Osteoblast (primary cell): ENCODE data around the gene TCF19. TPM values are rescaled to one million over a fixed set of nuclear protein-coding genes. Genes with fewer than 3 reads are reported as not detected.
"Not testable (repeated sequence)": the region's sequence is repeated elsewhere in the genome, so short reads cannot be mapped to it uniquely, and the experiment has no call there.

ENCODE experiments used
- DNase-seq: peaks from one replicate; pipeline ENCODE4 v3.0.0; 2011; ENCODE audit warnings: low spot score, mixed read lengths; ENCODE audit not compliant: insufficient read length; ENCODE audit errors: missing footprints
- H2AFZ ChIP-seq: 2 replicates; pipeline ENCODE4 v1.6.0; 2011; ENCODE audit warnings: mild to moderate bottlenecking, low read length
- H3K27ac ChIP-seq: 2 replicates; pipeline ENCODE4 v1.5.1; 2011; ENCODE audit warnings: mild to moderate bottlenecking, low read depth, low read length, moderate library complexity
- H3K27me3 ChIP-seq: 2 replicates; pipeline ENCODE4 v1.6.0; 2012; ENCODE audit warnings: mild to moderate bottlenecking, control low read depth, inconsistent platforms, low read length, moderate library complexity; ENCODE audit not compliant: insufficient read depth
- H3K36me3 ChIP-seq: 2 replicates; pipeline ENCODE4 v1.5.1; 2011; ENCODE audit warnings: mild to moderate bottlenecking, low read length, control low read depth, moderate library complexity; ENCODE audit not compliant: insufficient read depth
- H3K4me1 ChIP-seq: 2 replicates; pipeline ENCODE4 v1.5.1; 2011; ENCODE audit warnings: mild to moderate bottlenecking, low read length, control low read depth, moderate library complexity; ENCODE audit not compliant: insufficient read depth
- H3K4me2 ChIP-seq: 2 replicates; pipeline ENCODE4 v1.6.0; 2011; ENCODE audit warnings: mild to moderate bottlenecking, low read length; ENCODE audit not compliant: insufficient read depth
- H3K4me3 ChIP-seq: fragments of 200-600 bp; sonication (generic); 3 replicates; pipeline ENCODE4 v1.5.1; 2012; ENCODE audit warnings: mild to moderate bottlenecking, low read length, inconsistent platforms; ENCODE audit not compliant: insufficient read depth
- H3K79me2 ChIP-seq: 2 replicates; pipeline ENCODE4 v1.6.0; 2012; ENCODE audit warnings: mild to moderate bottlenecking, low read length, control low read depth, inconsistent platforms; ENCODE audit not compliant: insufficient read depth
- H3K9me3 ChIP-seq: 2 replicates; pipeline ENCODE4 v1.5.1; 2011; ENCODE audit warnings: low read depth, low read length, control low read depth
- H4K20me1 ChIP-seq: 2 replicates; pipeline ENCODE4 v1.6.0; 2012; ENCODE audit warnings: mild to moderate bottlenecking, low read length, control low read depth; ENCODE audit not compliant: insufficient read depth
- total RNA-seq: library from RNA; depleted of rRNA; stranded (reverse); fragments of >200 nt; gene quantifications from 2 replicates; pipeline ENCODE4 v1.2.3, GENCODE V29; 2012
- TF ChIP-seq, protein P1 (sequence below): IDR thresholded peaks from 2 replicates; pipeline ENCODE4 v1.5.1; 2011; ENCODE audit warnings: mild to moderate bottlenecking, low read depth, low read length, moderate library complexity; ENCODE audit errors: extremely low read depth

TCF19 gene
- total RNA-seq, 1 donor, result 5.8 TPM

GRCh38 chr6:31192431-31193105 lies 34.2 kb downstream of the TCF19 start:
- TF ChIP-seq, protein P1, sequence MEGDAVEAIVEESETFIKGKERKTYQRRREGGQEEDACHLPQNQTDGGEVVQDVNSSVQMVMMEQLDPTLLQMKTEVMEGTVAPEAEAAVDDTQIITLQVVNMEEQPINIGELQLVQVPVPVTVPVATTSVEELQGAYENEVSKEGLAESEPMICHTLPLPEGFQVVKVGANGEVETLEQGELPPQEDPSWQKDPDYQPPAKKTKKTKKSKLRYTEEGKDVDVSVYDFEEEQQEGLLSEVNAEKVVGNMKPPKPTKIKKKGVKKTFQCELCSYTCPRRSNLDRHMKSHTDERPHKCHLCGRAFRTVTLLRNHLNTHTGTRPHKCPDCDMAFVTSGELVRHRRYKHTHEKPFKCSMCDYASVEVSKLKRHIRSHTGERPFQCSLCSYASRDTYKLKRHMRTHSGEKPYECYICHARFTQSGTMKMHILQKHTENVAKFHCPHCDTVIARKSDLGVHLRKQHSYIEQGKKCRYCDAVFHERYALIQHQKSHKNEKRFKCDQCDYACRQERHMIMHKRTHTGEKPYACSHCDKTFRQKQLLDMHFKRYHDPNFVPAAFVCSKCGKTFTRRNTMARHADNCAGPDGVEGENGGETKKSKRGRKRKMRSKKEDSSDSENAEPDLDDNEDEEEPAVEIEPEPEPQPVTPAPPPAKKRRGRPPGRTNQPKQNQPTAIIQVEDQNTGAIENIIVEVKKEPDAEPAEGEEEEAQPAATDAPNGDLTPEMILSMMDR, result peak; percentile 68
- H4K20me1 ChIP-seq, H3K27ac ChIP-seq, H3K9me3 ChIP-seq, H3K4me3 ChIP-seq, H2AFZ ChIP-seq, H3K4me1 ChIP-seq, H3K27me3 ChIP-seq, H3K4me2 ChIP-seq, H3K79me2 ChIP-seq, H3K36me3 ChIP-seq: not testable (repeated sequence)
- DNase-seq, result peak; percentile 66

DNA sequence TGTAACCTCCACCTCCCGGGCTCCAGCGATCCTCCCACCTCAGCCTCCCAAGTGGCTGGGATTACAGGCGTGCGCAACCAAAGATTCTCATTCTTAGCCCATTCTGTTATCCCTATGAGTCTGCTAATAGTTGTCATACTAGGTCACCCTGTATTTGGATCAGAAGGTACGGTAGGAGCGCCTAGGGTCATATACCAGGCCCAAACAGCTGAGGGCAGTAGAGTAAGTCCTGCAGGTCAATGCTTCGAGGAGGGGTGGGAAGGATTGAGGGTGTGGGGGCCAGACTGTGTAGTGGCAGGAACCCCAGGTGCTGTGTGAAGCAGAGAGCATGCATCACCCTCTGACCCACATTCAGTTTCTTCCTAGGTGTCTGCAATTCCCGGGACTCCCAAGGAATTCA lies 34.8 kb downstream of the TCF19 start:
- DNase-seq, result no peak

GRCh38 chr6:31194061-31194834 lies 35.9 kb downstream of the TCF19 start:
- H2AFZ ChIP-seq, result no peak overlapping the region
- H4K20me1 ChIP-seq, result no peaks in the 10 kb centered on the region

More for the DNA sequence above, 34.8 kb downstream of the TCF19 start:
- Histone ChIP-seq H3K79me2 (no peaks in the 10 kb centered on the region), H3K4me1 (no peaks in the 10 kb centered on the region), H3K9me3 (no peaks in the 10 kb centered on the region), H3K36me3 (no peaks in the 10 kb centered on the region), H3K4me2 (no peak overlapping the region), H3K27ac (no peak overlapping the region), H3K27me3 (no peaks in the 10 kb centered on the region), H4K20me1 (no peaks in the 10 kb centered on the region), H3K4me3 (no peak overlapping the region), H2AFZ (no peak overlapping the region)
- TF ChIP-seq, protein P1, result no peak

GRCh38 chr6:31195308-31195979 lies 37.1 kb downstream of the TCF19 start:
- H3K36me3 ChIP-seq, H3K4me2 ChIP-seq, H4K20me1 ChIP-seq: not testable (repeated sequence)

More at GRCh38 chr6:31194061-31194834, 35.9 kb downstream of the TCF19 start:
- no peak overlapping the region for H3K4me3 ChIP-seq
- no peaks in the 10 kb centered on the region for H3K9me3 ChIP-seq
- no peak overlapping the region for H3K27ac ChIP-seq
- H3K36me3 ChIP-seq, result no peaks in the 10 kb centered on the region
- H3K27me3 ChIP-seq, result no peaks in the 10 kb centered on the region
- no peak for DNase-seq
- TF ChIP-seq, protein P1, result no peak
- H3K4me1 ChIP-seq, result no peaks in the 10 kb centered on the region
- no peak overlapping the region for H3K4me2 ChIP-seq
- H3K79me2 ChIP-seq, result no peaks in the 10 kb centered on the region

GRCh38 chr6:31196251-31197022 lies 38.0 kb downstream of the TCF19 start:
- not testable (repeated sequence) for H4K20me1 ChIP-seq, H3K79me2 ChIP-seq, H3K4me1 ChIP-seq, H3K36me3 ChIP-seq, H3K27ac ChIP-seq, H3K27me3 ChIP-seq, DNase-seq, H3K9me3 ChIP-seq
- Histone ChIP-seq H3K4me2 (peak overlapping the region; percentile 92), H3K4me3 (peak overlapping the region; percentile 91), H2AFZ (peak overlapping the region; percentile 96)

More at GRCh38 chr6:31195308-31195979, 37.1 kb downstream of the TCF19 start:
- not testable (repeated sequence) for DNase-seq, H3K4me3 ChIP-seq, H3K27me3 ChIP-seq, H3K4me1 ChIP-seq, H2AFZ ChIP-seq, H3K9me3 ChIP-seq, H3K27ac ChIP-seq, H3K79me2 ChIP-seq
